ENCODE results near the gene PRPH. TPM values are rescaled to one million over a fixed set of nuclear protein-coding genes. Genes with fewer than 3 reads are reported as not detected.
"Not testable (repeated sequence)": the region's sequence is repeated elsewhere in the genome, so short reads cannot be mapped to it uniquely, and the experiment has no call there.

The PRPH gene
- total and polyA plus RNA-seq, 2 of the 13 experiments (the other 11 are each of a cell fraction or from before 2014, with no cell fraction given), result 0.12 TPM; not detected in 1

DNA sequence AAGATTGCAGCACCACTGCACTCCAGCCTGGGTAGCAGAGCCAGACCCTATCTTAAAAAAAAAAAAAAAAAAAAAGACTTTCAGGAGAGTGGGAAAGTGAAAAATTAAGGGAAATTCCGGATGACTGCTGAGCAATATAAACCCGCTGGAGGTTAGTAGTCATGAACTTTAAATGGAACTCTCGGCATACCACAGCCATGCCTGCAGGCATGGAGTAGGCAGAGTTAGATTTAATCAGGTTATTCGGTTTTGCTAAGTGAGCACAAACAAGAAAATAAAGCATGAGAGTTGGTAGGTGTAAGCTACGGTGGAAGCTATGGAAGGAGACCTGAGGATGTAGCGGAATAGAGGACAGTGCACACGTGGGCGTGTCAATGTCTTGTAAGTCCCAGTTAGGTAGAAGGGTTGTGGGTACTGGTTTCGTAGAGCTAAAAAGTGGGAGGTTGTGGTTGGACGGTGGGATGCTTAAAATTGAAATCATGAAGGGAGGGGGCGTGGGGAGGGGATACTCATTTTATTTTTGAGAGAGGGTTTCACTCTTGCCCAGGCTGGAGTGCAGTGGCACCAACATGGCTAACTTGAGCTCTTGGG, 41.8 kb upstream of the PRPH start (continued):
- TF ChIP-seq, protein P1, sequence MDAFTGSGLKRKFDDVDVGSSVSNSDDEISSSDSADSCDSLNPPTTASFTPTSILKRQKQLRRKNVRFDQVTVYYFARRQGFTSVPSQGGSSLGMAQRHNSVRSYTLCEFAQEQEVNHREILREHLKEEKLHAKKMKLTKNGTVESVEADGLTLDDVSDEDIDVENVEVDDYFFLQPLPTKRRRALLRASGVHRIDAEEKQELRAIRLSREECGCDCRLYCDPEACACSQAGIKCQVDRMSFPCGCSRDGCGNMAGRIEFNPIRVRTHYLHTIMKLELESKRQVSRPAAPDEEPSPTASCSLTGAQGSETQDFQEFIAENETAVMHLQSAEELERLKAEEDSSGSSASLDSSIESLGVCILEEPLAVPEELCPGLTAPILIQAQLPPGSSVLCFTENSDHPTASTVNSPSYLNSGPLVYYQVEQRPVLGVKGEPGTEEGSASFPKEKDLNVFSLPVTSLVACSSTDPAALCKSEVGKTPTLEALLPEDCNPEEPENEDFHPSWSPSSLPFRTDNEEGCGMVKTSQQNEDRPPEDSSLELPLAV (CRISPR knock-in tag; conservative IDR thresholded peaks at IDR 0.05; ENCODE audit: low read depth), result no peak
- TF ChIP-seq ARID2 (CRISPR knock-in tag; IDR thresholded peaks at IDR 0.05; ENCODE audit: borderline replicate concordance) (no peak), AGO2 (optimal IDR thresholded peaks at IDR 0.05; ENCODE audit: low read depth, low read length) (no peak), KDM5B (CRISPR knock-in tag; IDR thresholded peaks at IDR 0.05; ENCODE audit: borderline replicate concordance) (no peak), CREM (IDR thresholded peaks at IDR 0.05) (no peak), CREM (CRISPR knock-in tag; IDR thresholded peaks at IDR 0.05) (no peak), ZNF850 (CRISPR knock-in tag; conservative IDR thresholded peaks at IDR 0.05) (no peak), POLR2A (IDR thresholded peaks at IDR 0.05; ENCODE audit: insufficient read depth in 1 of 2, low read depth in 2 of 2, low read length in 2 of 2) (no peak), ZNF691 (CRISPR knock-in tag; IDR thresholded peaks at IDR 0.05; ENCODE audit: borderline replicate concordance, low read depth) (no peak), ZNF362 (CRISPR knock-in tag; IDR thresholded peaks at IDR 0.05; ENCODE audit: borderline replicate concordance) (no peak)

- in situ Hi-C loops (cut with HindIII; ENCODE audit: extremely low pct_ligation_motif_present, low pct_unique_long_range_greater_than_20kb); H3K27me3 ChIP-seq (ENCODE audit: control insufficient read depth in 1 of 2, insufficient read depth in 2 of 2, low read length in 2 of 2); intact Hi-C loops (cut with micrococcal nuclease; ENCODE audit: unreplicated experiment); H3K79me2 ChIP-seq (ENCODE audit: insufficient read depth, low read length); FAIRE-seq; BruUV-seq (replicated peaks); ATAC-seq; H3K9me3 ChIP-seq (ENCODE audit: low read length); H3K36me3 ChIP-seq (replicated peaks in 1 of 2; ENCODE audit: control insufficient read depth in 1 of 2, insufficient read depth in 2 of 2, low read length in 2 of 2); H4K20me1 ChIP-seq (ENCODE audit: insufficient read depth, low read length); H3K9ac ChIP-seq (ENCODE audit: insufficient read depth, low read depth, low read length); H2AFZ ChIP-seq (ENCODE audit: low read length); H3K4me3 ChIP-seq (replicated peaks in 1 of 3; ENCODE audit: insufficient read depth in 1 of 3, low read depth in 2 of 3, low read length in 3 of 3); DNase-seq (ENCODE audit: low spot score); CTCF ChIA-PET (ENCODE audit: low intra/inter-chr PET ratio, low total read pairs): not testable (repeated sequence)
- Histone ChIP-seq H3K27ac (ENCODE audit: extremely low read length, insufficient read depth, low read length) (peak overlapping the region; percentile 86), H3K4me1 (ENCODE audit: insufficient read depth, low read length) (peaks cover 37% of the 10 kb centered on the region), H3K4me2 (ENCODE audit: low read depth, low read length) (peak overlapping the region; percentile 71; the same call in 1 of the 2 replicates)
- POLR2A ChIA-PET, result interaction anchor here (1.0 to 2.3 kb wide), 2 partner anchors 11 to 112 kb away, joined by 4 to 28 read pairs; partner anchors contain the start of gene SPATS2
- 85% methylated on average over 10 of the region's 10 CpGs for WGBS (ENCODE audit: low lambda C conversion rate)
Measured at GRCh38 chr12:49255456-49255855, 39.5 kb upstream of the PRPH start.

All from HepG2 (cell line).